PC-9 (cell line): ENCODE measurements around the gene TNP2.

ENCODE experiments used
- EZH2 ChIP-seq: fragments of 200-600 bp; sonication (generic); IDR thresholded peaks from 2 replicates; pipeline ENCODE4 v1.8.0; 2017; ENCODE audit warnings: antibody characterized with exemption, low read depth
- TF ChIP-seq, protein P1 (sequence below): fragments of 200-600 bp; sonication (generic); conservative IDR thresholded peaks from 2 replicates; pipeline ENCODE4 v1.6.1; 2017; ENCODE audit warnings: mixed run types, antibody characterized with exemption, mild to moderate bottlenecking, moderate library complexity

DNA sequence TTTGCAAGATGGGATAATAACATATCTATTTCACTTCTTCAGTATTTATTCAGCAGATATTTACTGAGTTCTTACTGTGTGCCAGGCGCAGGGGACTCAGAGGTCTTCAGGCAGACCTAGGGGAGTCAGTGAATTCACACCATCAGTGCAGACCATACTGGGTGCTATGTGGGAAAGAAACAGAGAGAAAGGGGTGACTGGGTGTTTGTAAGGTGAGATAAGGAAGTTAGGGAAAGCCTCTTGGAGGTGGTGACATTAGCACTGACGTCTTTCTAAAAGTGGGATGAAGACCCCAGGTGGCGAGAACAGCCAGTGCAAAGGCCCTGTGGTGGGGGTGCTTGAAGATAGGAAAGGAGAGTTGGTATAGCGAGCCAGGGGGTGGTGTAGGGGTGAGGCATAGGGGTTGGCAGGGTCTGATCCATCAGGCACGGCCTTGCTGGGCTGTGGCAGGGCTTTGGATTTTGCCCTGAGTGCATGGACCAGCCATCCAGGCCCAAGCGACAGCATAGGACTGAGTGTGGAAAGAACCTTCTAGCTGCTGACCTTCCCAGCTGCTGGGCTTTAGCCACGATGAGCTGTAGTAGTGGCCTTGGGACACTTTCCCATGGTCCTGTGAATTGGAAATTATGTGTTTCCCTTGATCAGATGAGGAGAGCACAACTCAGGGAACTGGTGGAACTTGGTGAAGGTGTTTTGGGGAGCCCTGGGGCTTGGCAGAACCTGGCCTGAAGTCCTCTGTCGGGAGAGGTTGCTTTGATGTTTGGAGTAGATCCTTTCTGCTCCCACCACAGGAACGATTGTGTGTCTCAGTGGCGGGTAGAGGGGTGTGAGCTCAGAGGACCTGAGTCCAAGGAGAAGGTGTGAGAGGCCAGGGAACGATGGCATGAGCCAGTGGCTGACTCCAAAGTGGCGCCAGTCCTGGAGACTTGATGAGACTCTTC is 9.2 kb downstream of the TNP2 start:
- TF ChIP-seq, protein P1, sequence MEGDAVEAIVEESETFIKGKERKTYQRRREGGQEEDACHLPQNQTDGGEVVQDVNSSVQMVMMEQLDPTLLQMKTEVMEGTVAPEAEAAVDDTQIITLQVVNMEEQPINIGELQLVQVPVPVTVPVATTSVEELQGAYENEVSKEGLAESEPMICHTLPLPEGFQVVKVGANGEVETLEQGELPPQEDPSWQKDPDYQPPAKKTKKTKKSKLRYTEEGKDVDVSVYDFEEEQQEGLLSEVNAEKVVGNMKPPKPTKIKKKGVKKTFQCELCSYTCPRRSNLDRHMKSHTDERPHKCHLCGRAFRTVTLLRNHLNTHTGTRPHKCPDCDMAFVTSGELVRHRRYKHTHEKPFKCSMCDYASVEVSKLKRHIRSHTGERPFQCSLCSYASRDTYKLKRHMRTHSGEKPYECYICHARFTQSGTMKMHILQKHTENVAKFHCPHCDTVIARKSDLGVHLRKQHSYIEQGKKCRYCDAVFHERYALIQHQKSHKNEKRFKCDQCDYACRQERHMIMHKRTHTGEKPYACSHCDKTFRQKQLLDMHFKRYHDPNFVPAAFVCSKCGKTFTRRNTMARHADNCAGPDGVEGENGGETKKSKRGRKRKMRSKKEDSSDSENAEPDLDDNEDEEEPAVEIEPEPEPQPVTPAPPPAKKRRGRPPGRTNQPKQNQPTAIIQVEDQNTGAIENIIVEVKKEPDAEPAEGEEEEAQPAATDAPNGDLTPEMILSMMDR: no peak
- TF ChIP-seq EZH2: no peak
